Activated naive CD8-positive, alpha-beta T cell treated with anti-CD3 and anti-CD28 coated beads, Interleukin-2, amount 50 U/mL, for 24 hours (primary cell): Measurements from ENCODE around the gene RCOR1.
"Not testable (repeated sequence)": the region's sequence is repeated elsewhere in the genome, so short reads cannot be mapped to it uniquely, and the experiment has no call there.

Experiments
- ATAC-seq: fragments of 150-1000 bp; cut with Tn5 transposase; one replicate; pipeline ENCODE4 v1.10.0; 2021
- DNase-seq: peaks from one replicate; pipeline ENCODE4 v3.0.0; 2021
- H3K27ac Mint-ChIP-seq: one replicate; pipeline ENCODE4 v1.8.0; 2021; ENCODE audit warnings: mild to moderate bottlenecking, mixed read lengths
- H3K27me3 Mint-ChIP-seq: one replicate; pipeline ENCODE4 v1.8.0; 2021; ENCODE audit warnings: mixed read lengths
- H3K36me3 Mint-ChIP-seq: one replicate; pipeline ENCODE4 v1.8.0; 2021; ENCODE audit warnings: low read depth, mixed read lengths
- H3K4me1 Mint-ChIP-seq: one replicate; pipeline ENCODE4 v1.8.0; 2021; ENCODE audit warnings: mixed read lengths
- H3K4me3 Mint-ChIP-seq: one replicate; pipeline ENCODE4 v1.8.0; 2021; ENCODE audit warnings: mild to moderate bottlenecking, moderate library complexity, mixed read lengths
- H3K9me3 Mint-ChIP-seq: one replicate; pipeline ENCODE4 v1.8.0; 2021; ENCODE audit warnings: mixed read lengths

The RCOR1 gene

DNA sequence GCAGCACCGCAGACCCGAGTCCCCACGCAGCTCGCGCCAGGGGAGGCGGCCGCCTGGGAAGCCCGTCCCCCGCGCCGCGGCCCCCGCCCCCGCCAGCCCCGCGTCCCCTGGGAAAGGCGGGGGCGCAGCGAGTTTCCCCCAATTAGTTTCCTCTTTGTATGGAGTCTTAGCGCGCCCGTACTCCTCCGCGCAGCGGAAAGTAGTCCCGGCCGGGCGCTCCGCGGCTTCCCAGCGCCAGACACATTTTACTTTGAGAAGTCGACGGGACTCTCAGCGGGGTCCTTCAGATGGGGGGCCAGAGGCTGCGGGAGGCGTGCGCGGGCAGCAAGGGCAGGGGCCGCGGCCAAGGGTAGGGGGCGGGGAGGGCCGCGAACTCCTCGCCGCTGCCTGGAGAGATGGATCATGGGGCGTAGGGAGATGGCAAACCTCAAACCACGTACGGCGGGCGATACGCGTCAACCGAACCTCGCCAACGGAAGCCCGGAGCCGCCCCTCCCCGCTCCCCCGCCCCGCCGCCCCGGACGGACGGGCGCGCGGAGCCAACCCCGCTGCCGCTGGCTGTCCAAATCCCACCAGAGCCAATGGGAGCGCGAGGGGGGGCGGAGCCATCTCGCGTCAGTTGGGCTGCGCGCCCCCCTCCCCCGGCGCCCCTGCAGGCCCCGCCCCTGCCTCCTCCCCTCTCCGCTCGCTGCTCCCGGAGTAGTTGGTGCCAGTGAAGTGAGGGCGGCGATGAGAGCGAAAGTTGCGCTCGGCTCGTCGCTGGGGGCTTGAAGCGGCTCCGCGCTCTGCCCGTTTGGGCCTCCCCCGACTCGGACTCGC lies at the start of gene RCOR1:
Gene RCOR1 (plus strand): TSS at position 706 of the 819 bp plus-strand sequence. CDS start 238 bp downstream, outside the sequence.
- Mint-ChIP-seq H3K27me3 (no peaks in the 10 kb centered on the region), H3K4me1 (peaks cover 33% of the 10 kb centered on the region), H3K4me3 (peak within 1 kb of the TSS; percentile 88), H3K27ac (peak within 1 kb of the TSS; percentile 89), H3K36me3 (peaks cover 6% of the 10 kb centered on the region), H3K9me3 (no peaks in the 10 kb centered on the region)
- peak; percentile 90 for ATAC-seq
- DNase-seq, result peak; percentile 98

DNA sequence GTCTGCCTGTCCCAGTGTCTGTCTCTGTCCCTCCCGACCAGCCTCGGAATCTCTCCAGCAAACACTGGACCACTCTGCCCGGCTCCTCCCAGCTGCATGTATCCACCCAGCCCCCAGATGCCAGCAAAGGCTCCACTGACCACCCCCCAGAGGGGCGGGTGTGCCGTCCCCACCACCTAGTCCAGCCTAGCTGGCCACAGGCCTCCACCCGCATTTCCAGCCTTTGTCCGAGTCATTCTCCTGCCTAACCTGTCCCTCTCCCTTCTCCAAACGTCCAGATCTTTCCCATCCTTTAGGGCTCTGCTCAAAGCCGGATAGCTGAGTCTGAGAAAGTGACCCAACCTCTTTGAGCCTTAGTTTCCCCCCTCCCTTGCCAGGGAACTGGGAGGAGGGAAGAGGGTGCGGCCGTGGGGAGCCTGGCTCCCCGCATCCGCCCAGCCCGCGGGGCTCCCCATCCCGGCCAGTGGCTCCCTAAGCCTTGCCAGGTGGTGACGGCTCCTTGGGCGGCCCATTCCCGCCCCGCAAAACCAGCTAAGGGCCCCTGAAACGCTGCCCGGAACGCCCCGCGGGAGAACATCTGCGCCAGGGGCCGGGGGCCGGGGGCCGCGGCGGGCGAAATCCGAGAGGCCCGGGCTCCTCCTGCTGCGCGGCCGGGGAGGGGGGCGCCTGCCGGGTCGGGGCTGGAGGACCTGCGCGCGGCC lies 48.3 kb upstream of the RCOR1 start:
- H3K27ac Mint-ChIP-seq, result no peak overlapping the region
- H3K27me3 Mint-ChIP-seq, result peaks cover 32% of the 10 kb centered on the region
- no peak for ATAC-seq
- no peaks in the 10 kb centered on the region for H3K9me3 Mint-ChIP-seq
- peaks cover 5% of the 10 kb centered on the region for H3K4me1 Mint-ChIP-seq
- no peaks in the 10 kb centered on the region for H3K36me3 Mint-ChIP-seq
- DNase-seq, result no peak
- H3K4me3 Mint-ChIP-seq, result peak overlapping the region; percentile 32

DNA sequence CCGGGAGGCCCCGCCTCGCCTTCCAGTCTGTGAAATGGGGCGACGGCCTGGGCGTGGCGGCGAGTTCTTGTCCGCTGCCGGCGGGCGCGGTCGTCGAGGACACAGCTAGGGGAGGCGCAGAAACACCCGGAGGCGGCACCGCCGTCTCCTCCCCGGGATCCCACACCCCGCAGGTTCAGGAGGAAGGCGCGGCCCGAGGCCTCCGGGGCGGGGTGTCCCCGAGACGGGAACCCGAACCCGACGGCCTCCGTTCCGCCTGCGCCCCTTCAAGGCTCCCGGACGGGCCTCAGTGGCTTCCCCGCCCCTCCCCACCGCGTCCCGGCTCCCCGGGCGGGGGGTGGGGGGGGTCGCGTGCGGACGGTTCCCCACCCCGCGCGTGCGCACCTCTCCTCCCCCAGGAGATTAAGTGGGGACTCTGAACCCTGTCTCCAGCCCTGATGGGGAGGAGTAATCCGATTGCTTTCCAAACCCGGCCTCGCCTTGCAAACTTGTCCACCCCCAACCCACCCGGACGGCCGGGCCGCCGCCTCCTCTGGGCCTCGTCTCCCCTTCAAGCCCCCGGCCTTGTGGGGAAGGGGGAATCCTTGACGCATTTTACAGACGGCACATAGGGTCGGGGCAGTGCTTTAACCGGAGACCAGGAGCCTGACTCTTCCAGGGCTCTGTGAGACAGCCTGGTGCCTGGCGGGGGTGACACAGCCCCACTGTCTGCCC lies 47.5 kb upstream of the RCOR1 start:
- H3K4me3 Mint-ChIP-seq, result peak overlapping the region; percentile 8
- no peaks in the 10 kb centered on the region for H3K9me3 Mint-ChIP-seq
- DNase-seq (peak; percentile 32), ATAC-seq (peak; percentile 22)
- no peak overlapping the region for H3K27ac Mint-ChIP-seq
- H3K27me3 Mint-ChIP-seq, result peaks cover 32% of the 10 kb centered on the region
- peaks cover 5% of the 10 kb centered on the region for H3K4me1 Mint-ChIP-seq
- no peaks in the 10 kb centered on the region for H3K36me3 Mint-ChIP-seq

DNA sequence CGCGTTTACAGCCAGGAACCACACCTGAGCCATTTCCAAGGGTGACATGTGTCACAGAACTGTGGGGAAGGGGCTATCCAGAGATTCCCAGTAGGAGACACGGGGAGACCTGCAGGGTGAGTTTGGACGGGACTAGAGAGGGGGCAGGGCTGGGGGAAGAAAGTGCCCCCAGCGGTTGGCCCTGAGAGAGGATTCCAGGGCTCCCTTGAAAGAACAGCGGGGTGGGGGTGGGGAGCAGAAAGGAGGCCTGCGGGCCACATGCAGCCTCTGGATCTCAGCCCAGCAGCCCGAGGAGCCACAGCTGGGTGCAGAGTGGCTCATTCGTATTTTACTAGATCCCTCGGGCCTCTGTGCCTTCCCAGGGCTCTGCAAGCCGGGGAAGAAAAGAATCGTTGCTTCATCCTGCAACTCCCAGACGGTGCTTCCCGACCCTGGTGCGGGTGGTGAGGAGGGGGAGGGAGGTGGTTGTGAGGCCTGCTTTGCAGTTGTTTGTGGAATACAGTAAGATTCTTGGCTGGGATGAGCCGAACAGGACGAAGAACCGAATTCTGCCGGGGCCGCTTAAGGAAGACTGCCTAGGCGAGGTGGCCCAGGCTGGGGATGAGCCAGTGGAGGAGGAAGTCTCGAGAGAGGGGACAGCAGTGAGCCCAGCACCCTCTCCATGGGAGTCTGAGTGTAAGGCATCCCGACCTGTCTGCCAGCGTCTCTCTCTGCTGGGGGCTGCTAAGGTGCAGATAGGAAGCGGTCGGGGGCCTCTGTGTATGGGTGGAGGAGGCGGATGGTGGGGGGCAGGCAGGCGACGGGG lies 46.8 kb upstream of the RCOR1 start:
- Mint-ChIP-seq H3K4me1 (peaks cover 5% of the 10 kb centered on the region), H3K4me3 (peak overlapping the region; percentile 8), H3K27me3 (peaks cover 34% of the 10 kb centered on the region), H3K36me3 (no peaks in the 10 kb centered on the region), H3K27ac (no peak overlapping the region), H3K9me3 (no peaks in the 10 kb centered on the region)
- ATAC-seq (no peak), DNase-seq (no peak)

DNA sequence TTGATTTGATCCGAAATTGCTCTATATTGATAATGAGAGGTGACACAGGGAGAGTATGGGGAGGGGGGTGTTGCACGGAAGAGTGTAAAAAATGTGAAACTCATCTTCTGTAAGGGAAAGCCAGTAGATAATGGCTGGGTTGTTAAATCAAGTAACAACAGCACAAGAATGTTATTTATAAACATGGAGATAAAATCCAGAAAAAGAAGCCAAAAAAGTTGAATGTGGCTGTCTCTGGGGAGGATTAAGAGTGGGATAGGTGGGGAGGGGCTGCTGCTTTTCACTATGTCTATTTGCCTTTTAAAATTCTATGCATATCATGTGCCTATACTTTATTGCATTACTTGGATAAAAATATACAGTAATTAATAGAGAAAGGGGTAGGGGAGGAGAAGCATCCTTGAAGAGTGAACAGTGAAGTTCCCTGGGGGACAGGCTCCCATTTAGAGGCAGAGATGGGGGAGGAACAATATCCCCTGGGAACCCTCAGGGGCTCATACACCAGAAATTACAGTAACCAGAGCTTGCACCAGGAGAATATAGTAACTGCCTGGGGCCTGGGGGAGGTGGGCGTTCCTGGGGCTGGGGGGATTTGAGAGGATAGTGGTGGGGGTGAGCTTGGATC lies 43.7 kb upstream of the RCOR1 start:
- H3K27ac Mint-ChIP-seq, result no peak overlapping the region
- no peak for ATAC-seq
- no peaks in the 10 kb centered on the region for H3K9me3 Mint-ChIP-seq
- no peak for DNase-seq
- peaks cover 13% of the 10 kb centered on the region for H3K4me1 Mint-ChIP-seq
- H3K4me3 Mint-ChIP-seq, result no peak overlapping the region
- H3K27me3 Mint-ChIP-seq, result peaks cover 30% of the 10 kb centered on the region
- no peaks in the 10 kb centered on the region for H3K36me3 Mint-ChIP-seq

DNA sequence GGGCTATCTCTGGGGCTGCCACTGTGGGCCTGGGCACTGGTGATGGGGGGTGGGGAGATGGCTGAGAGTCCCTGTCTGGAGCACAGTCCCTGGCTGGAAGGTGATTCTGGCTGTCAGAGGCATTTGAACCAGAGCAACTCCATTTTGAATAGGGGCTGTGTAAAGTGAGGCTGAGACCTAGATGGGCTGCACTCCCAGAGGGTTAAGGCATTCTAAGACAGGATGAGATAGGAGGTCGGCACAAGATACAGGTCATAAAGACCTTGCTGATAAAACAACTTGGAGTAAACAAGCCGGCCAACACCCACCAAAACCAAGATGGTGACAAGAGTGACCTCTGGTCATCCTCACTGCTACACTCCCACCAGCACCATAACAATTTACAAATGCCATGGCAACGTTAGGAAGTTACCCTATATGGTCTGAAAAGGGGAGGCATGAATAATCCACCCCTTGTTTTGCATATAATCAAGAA lies 41.5 kb upstream of the RCOR1 start:
- not testable (repeated sequence) for H3K4me3 Mint-ChIP-seq, H3K36me3 Mint-ChIP-seq, H3K9me3 Mint-ChIP-seq, H3K4me1 Mint-ChIP-seq, ATAC-seq, H3K27ac Mint-ChIP-seq, DNase-seq
- peaks cover 17% of the 10 kb centered on the region for H3K27me3 Mint-ChIP-seq

DNA sequence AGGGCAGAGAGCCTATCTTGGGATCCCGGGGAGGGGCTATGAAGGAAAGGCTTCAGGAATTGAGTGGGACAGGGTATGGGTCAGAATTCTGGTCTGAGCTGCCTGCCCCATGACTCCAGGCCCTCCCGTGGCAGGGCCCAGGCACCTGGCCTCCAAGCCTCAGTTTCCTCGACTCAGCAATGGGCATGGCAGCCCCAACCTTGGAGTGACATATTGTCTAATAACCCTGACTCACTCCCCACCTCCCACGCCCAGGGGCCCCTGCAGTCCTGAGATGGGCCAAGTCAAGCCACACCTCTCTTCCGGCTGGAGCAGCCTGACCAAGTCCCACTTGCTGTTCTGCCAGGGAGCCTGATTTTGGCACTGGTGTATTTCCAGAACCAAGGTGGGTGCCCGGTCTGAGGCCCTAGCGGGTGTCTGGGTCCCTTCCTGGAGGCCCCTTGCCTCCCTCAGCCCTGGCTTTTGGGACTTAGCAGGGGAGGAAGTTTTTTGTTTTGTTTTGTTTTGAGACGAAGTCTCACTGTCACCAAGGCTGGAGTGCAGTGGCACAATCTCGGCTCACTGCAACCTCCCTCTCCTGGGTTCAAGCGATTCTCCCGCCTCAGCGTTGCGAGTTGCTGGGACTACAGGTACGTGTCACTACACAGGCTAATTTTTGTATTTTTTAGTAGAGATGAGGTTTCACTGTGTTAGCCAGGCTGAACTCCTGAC lies 40.3 kb upstream of the RCOR1 start:
- Mint-ChIP-seq H3K36me3 (no peaks in the 10 kb centered on the region), H3K27ac (no peak overlapping the region), H3K27me3 (peaks cover 11% of the 10 kb centered on the region), H3K4me3 (no peak overlapping the region), H3K4me1 (peaks cover 10% of the 10 kb centered on the region), H3K9me3 (no peaks in the 10 kb centered on the region)
- ATAC-seq (peak; percentile 71), DNase-seq (peak; percentile 57)

DNA sequence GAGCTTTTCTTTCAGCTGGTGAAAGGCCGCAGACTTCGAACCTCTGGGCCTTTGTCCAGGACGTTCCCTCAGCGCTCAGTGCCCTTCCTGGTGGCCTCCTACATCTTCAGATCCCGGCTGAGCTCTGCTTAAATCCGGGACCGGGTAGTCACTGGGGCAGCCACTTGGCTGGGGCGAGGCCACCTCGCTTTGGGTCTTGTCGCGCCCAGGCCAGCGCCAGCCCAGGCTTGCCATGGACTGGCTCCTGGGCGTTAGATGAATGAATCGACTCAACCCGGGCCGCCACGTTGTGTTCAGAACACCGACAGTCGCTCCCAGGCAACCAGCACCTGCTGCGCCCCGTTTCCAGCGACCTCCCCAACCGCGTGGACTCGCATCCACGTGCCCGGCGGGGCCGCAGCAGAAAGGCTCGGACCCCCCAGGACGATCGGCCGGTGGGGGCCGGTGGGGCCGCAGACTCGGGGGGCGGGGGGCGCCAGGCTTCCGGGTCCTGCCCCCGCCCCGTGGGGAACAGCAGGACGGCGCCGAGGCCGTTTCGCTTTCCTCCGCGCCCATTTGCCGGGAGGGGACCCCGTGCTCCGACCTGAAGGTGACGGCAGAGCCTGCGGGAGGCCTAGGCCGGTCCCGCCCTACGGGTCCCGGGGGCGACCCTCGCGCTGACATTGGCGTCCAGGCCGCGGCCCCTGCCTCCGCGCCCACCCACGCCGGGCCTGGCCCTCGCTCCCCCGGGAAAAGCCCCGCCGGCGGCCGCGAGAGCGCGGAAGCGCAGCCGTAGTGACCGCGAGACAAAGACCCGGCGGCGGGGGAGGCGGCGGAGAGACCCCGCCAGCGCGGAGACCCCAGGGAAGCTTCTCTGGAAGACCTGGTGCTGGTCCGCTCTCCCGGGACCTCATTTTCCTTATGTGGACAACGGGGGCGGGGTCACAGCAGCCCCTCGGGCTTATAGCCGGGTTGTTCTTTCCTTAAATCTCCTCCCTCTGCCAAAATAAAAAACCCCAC lies 37.3 kb upstream of the RCOR1 start:
- H3K27me3 Mint-ChIP-seq, result peaks cover 2% of the 10 kb centered on the region
- peak; percentile 50 for ATAC-seq
- H3K27ac Mint-ChIP-seq, result peak overlapping the region; percentile 59
- no peaks in the 10 kb centered on the region for H3K9me3 Mint-ChIP-seq
- H3K36me3 Mint-ChIP-seq, result no peaks in the 10 kb centered on the region
- peaks cover 10% of the 10 kb centered on the region for H3K4me1 Mint-ChIP-seq
- peak overlapping the region; percentile 49 for H3K4me3 Mint-ChIP-seq
- peak; percentile 53 for DNase-seq

DNA sequence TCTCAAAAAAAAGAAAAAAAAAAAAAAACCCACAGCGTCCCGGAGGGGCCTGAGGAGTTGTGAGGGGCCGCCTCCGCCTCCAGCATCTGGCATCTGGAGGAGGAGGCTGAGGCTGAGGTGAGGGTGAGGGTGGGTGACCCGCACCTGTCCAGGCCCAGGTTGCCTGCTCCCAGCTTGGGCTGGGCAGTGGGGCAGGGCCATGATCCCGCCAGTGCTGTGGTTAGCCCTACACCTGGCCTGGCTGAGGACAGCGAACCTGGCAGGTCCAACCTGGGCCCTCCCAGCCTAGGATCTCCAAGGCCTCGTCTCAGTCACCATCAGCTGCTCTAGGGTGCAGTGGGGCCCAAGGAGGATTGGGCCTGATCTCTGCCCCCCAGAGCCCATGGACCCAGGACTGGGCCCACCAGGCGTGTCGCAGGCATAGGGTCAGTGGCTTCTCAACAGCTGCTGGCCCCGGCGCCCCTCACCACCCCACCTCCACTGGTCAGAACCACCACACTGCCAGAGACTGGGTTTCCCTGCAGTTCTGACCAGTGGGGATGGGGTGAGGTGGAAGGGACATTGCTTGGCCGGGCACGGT lies 36.3 kb upstream of the RCOR1 start:
- Mint-ChIP-seq H3K4me3 (no peak overlapping the region), H3K36me3 (no peaks in the 10 kb centered on the region), H3K27ac (no peak overlapping the region), H3K4me1 (peaks cover 12% of the 10 kb centered on the region), H3K27me3 (no peaks in the 10 kb centered on the region), H3K9me3 (no peaks in the 10 kb centered on the region)
- ATAC-seq, result no peak
- no peak for DNase-seq

DNA sequence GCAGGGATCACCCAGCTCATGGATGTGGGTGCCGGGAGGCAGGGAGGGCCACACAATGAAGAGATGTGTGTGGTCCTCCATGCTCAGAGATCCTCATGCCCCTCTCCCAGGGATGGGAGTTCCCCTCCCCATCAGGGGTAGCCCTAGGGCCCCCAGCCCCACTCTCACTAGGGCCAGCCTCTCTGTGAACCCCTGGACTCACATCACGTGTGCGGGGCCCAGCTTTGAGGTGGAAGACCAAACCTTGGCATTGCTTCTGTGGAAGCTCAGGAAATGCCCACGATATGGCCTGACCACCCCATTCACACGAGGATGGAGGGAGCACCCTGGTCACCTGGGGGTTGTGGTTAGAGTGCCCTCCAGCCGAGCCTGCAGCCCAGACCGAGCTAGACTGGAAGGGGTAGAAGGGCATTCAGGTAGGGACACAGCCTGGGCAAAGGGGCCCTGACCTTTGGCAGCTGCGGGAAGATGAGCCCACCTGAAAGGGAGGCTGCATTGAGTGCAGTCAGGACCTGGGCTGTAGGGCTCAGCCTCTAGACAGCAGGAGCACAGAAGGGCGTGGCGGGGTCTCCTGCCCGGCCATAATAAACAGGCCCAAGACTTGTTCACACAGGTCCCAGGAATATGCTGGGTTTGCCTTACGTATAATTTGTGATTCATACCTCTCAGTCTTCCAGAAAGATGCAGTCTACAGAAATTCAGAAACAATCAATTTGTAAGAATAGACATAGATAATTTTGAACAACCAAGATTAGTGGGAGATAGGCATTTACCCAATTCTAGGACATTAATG lies 34.8 kb upstream of the RCOR1 start:
- ATAC-seq (no peak), DNase-seq (no peak)
- H3K4me1 Mint-ChIP-seq, result peaks cover 4% of the 10 kb centered on the region
- no peaks in the 10 kb centered on the region for H3K9me3 Mint-ChIP-seq
- no peaks in the 10 kb centered on the region for H3K36me3 Mint-ChIP-seq
- H3K4me3 Mint-ChIP-seq, result no peak overlapping the region
- no peak overlapping the region for H3K27ac Mint-ChIP-seq
- no peaks in the 10 kb centered on the region for H3K27me3 Mint-ChIP-seq

DNA sequence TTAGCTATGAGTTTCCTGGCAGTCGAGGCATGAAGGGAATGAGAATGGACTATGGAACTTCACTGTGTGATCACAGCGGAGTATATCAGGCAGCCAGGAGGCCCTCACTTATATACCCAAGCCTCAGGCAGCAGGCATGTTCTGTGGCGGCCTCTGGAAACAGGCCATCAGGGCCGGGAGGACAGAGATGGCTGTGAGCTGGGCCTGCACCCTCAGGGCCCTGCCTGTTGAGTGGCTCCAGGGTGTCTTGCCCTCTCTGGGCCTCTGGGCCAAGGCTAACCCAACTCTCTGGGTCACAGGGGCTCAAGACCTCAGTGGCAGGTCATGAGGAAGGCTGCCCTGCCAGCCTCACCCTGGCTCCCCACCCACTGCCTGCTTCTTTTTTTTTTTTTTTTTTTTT lies 33.9 kb upstream of the RCOR1 start:
- H3K36me3 Mint-ChIP-seq, result no peaks in the 10 kb centered on the region

More for the DNA sequence above, 33.9 kb upstream of the RCOR1 start:
- no peaks in the 10 kb centered on the region for H3K27me3 Mint-ChIP-seq
- DNase-seq, result no peak
- no peak overlapping the region for H3K27ac Mint-ChIP-seq
- no peak for ATAC-seq
- peaks cover 4% of the 10 kb centered on the region for H3K4me1 Mint-ChIP-seq
- H3K4me3 Mint-ChIP-seq, result no peak overlapping the region
- no peaks in the 10 kb centered on the region for H3K9me3 Mint-ChIP-seq
